Fibroblast of lung (primary cell): Measurements from ENCODE around the gene USP33.

Source experiments
- EZH2 ChIP-seq: IDR thresholded peaks from 2 replicates; pipeline ENCODE4 v1.5.1; 2012; ENCODE audit warnings: low read length, control low read depth, mild to moderate bottlenecking; ENCODE audit errors: missing control alignments
- TF ChIP-seq, protein P1 (sequence below), 2 donors: IDR thresholded peaks in 1 of 2; conservative IDR thresholded peaks in 1 of 2; 1 replicate in 1 of 2; 2 replicates in 1 of 2; pipeline ENCODE4 v1.5.1; 2011 to 2012; ENCODE audit warnings: low read length in 2 of 2, control low read depth in 1 of 2, inconsistent platforms in 1 of 2, low read depth in 1 of 2, mild to moderate bottlenecking in 1 of 2

- TF ChIP-seq, protein P1, sequence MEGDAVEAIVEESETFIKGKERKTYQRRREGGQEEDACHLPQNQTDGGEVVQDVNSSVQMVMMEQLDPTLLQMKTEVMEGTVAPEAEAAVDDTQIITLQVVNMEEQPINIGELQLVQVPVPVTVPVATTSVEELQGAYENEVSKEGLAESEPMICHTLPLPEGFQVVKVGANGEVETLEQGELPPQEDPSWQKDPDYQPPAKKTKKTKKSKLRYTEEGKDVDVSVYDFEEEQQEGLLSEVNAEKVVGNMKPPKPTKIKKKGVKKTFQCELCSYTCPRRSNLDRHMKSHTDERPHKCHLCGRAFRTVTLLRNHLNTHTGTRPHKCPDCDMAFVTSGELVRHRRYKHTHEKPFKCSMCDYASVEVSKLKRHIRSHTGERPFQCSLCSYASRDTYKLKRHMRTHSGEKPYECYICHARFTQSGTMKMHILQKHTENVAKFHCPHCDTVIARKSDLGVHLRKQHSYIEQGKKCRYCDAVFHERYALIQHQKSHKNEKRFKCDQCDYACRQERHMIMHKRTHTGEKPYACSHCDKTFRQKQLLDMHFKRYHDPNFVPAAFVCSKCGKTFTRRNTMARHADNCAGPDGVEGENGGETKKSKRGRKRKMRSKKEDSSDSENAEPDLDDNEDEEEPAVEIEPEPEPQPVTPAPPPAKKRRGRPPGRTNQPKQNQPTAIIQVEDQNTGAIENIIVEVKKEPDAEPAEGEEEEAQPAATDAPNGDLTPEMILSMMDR (conservative IDR thresholded peaks at IDR 0.05 in 1 of 2, IDR thresholded peaks at IDR 0.05 in 1 of 2; ENCODE audit: low read depth in 1 of 2, low read length in 2 of 2) = no peak
- no peak for TF ChIP-seq EZH2
These were observed 49.9 kb downstream of the USP33 start for GRCh38 chr1:77709727-77710126.
